Activated T-helper 1 cell treated with anti-CD3 and anti-CD28 coated beads, Interleukin-2, amount 50 U/mL, for 16 hours (primary cell): Measurements from ENCODE around the gene EMC10.
A peak's percentile ranks its signal among the peaks of the same experiment; 100 is the strongest.
"Not testable (repeated sequence)": the region's sequence is repeated elsewhere in the genome, so short reads cannot be mapped to it uniquely, and the experiment has no call there.

Experiments used
- DNase-seq, 2 donors: peaks; one replicate each; pipeline ENCODE4 v3.0.0-alpha.2; 2020; ENCODE audit warnings: low read depth in 1 of 2, low spot score in 1 of 2

Gene EMC10

GRCh38 chr19:50476224-50476906 is at the start of gene EMC10, which contains the start of gene GARIN5A:
TSS of gene EMC10 (plus strand) at chr19:50476507. CDS start at chr19:50476545, 38 bp downstream.
TSS of gene GARIN5A (minus strand) at chr19:50476848. CDS start at chr19:50476388, 460 bp downstream.
- peak; percentile 76 to 88 for DNase-seq

- DNase-seq = no peak
Measured at GRCh38 chr19:50427318-50427925, 48.9 kb upstream of the EMC10 start.

DNA sequence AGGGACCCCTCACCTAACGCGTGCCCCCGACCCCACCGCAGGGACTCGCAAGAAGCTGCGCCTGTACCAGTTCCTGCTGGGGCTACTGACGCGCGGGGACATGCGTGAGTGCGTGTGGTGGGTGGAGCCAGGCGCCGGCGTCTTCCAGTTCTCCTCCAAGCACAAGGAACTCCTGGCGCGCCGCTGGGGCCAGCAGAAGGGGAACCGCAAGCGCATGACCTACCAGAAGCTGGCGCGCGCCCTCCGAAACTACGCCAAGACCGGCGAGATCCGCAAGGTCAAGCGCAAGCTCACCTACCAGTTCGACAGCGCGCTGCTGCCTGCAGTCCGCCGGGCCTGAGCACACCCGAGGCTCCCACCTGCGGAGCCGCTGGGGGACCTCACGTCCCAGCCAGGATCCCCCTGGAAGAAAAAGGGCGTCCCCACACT is 48.3 kb upstream of the EMC10 start:
- DNase-seq = no peak

- no peak for DNase-seq
Measured at GRCh38 chr19:50428772-50429463, 47.4 kb upstream of the EMC10 start.

DNA sequence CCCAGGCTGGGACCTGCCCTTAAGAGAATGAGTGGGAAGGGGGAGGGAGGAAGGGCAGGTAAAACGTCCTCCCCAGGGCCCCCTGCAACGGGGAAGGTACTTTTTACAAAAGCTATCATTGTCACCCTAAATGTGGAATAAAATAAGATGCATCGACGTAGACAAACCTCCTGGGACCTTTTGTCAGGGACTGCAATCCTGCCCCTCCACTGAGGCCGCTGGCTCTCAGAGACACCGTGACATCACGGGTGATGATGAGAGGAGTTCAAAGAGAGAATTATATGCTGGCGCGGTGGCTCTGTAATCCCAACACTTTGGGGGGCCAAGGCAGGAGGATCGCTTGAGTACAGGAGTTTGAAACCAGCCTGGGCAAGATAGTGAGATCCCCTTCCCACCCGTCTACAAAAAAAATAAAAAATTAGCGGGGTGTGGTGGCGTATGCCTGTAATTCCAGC is 45.4 kb upstream of the EMC10 start:
- DNase-seq = no peak

DNA sequence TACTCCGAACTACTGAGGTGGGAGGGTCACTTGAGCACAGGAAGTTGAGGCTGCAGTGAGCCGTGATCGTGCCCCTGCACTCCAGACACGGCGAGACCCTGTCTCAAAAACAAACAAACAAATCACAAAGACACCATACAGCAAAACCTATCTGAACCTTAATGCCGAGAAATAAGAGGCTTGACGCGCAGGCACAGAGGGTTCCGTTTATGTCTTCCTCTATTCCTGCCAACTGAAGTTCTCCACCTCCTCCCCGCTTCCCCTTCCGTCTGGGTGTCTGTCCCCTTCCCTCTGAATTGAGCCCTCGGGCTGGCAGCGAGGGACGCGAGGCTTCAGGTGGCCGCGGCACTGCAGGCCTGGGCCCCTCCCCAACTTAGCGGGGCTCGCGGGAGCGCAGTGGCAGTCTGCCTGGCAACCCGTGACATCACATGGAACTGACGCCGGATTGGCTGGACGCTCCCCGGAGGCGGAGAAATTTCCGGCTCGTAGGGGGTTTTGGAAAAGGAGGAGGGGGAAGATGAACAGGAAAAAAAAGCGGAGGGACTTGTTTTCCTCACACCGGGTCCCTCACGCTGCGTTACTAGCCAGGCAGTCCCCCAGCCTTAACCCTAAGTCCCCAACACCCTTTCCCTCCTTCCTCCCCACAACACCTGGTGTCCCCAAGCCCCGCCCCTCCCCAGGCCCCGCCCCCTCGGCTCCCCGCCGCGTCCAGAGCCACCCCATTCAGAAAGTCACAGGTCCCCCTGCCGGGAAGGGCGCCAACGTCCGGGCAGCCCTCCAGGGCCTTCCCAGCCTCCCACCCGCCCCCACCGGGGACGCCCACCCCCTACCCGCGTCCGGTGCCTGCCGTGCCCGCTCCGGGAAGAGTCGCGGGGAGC is 44.7 kb upstream of the EMC10 start:
- peak; percentile 78 to 79 for DNase-seq

DNA sequence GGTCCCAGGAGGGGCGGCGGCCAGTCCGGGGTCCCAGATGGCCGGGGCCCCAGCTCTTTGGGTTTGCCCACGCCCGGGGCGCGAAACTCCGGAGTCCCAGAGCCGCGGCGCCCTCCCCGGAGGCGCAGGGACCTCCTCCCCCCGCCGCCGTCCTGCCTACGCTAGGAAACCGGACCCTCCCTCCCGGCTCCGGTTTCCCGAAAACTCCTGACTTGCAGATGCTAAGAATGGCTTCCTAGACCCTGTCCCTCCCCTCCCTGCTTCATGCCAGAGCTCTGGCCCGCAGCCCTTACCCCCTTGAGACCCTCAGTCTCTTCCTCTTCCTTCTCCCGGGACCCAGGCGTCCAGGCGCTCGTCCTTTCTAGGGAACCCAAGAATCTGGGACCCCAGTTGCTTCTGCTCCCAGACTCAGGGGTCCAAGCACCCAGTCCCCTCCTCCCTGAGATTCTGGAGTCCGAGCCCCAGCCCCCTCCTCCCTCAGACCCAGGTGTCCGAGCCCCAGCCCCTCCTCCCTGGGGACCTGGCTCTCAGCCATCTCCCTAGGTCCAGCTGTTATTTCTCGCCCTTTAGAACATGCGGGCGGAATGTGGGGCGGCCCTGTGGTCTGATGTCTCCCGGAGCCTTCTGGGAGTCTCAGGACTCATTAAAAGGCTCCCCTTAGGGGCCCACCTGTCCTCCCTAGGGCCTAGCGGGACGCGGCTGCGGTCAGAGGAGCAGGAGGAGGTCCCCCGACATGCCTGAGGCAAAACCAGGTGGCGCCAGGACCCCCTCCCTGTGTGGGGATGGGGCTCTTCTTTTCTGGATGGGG is 43.9 kb upstream of the EMC10 start, which contains the start of gene MYBPC2:
MYBPC2 (plus strand) TSS at position 672 of the 808 bp plus-strand sequence; CDS start at position 734, 62 bp downstream.
- DNase-seq = no peak

DNA sequence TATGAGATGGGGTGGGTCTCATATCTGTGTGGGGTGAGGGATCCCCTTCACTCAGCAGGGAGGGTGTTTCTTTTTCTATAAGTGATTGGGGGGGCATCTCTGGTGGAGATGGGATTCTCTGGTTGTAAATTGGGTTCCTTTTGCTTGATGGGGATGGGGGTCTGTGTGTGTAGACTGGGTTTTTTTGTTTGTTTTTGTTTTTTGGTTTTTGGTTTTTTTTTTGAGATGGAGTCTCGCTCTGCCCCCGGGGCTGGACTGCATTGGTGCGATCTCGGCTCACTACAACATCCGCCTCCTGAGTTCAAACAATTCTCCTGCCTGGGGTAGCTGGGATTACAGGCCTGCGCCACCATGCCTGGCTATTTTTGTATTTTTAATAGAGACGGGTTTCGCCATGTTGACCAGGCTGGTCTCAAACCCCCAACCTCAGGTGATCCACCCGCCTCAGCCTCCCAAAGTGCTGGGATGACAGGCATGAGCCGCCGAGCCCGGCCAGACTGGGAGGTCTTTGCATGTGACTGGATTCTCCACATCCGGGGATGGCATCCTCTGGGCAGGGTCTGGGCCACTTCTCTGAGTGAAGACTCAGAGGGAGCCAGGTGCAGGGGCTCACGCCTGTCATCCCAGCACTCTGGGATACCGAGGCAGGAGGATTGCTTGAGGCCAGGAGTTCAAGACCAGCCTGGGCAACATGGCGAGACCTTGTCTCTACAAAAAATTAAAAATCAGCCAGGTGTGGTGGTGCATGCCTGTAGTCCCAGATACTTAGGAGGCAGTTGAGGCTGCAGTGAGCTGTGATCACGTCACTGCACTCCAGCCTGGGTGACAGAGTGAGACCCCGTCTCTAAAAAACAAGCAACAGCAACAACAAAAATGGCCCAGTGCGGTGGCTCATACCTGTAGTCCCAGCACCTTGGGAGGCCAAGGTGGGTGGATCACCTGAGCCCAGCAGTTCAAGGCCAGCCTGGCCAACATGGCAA is 42.8 kb upstream of the EMC10 start:
- no peak for DNase-seq

DNA sequence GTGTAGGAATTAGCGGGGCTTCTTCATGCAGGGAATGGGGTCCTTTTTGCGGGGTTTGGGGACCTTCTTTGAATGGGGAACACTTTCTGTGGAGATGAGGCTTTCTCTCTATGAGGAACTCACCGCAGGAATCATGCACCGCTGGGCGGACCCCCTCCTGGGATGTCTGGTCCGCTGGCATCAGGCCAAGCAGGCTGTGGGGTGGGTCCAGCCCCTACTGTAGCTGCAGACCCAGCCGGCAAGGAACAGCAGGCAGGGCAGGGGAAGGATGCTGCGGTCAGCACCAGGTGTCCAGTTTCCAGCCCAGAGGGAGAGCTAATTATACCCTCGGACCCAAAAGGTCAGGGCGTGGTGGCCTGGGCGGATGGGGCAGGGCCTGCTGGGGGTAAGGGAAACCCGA is 41.8 kb upstream of the EMC10 start:
- no peak for DNase-seq

- no peak for DNase-seq
Measured at GRCh38 chr19:50435221-50435620, 41.1 kb upstream of the EMC10 start.

DNA sequence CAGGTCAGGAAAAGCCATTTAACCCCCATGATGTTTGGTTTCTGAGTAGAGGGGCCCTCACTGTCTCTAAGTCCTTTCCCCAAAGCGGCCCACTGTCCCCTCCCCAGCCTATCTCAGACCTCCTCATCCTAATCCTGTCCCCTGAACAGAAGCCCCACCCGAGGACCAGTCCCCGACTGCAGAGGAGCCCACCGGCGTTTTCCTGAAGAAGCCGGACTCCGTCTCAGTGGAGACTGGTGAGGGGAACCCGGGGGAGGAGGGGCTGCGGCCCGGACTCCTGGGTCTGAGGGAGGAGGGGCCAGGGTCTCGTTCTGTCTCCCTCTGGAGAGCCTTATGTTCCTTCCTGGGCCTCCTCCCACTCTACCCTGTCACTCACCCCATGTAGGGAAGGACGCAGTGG is 40.7 kb upstream of the EMC10 start:
- no peak for DNase-seq

GRCh38 chr19:50437862-50438449 is 38.4 kb upstream of the EMC10 start:
- no peak for DNase-seq

DNA sequence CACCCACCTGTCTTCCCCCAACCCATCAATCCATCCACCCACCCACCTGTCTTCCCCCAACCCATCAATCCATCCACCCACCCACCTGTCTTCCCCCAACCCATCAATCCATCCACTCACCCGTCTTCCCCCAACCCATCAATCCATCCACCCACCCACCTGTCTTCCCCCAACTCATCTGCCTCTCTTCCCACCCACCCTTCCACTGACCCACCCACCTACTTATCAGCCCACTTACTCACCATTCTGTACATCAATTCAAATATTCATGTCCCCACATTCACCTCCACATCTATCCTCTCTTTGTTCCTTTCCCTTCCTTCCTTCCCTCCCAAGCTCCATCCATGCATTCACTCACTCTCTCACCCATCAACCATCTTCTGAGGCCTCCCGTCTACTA is 37.2 kb upstream of the EMC10 start:
- DNase-seq = not testable (repeated sequence)

- no peak for DNase-seq
Measured at GRCh38 chr19:50444059-50444458, 32.2 kb upstream of the EMC10 start.

DNA sequence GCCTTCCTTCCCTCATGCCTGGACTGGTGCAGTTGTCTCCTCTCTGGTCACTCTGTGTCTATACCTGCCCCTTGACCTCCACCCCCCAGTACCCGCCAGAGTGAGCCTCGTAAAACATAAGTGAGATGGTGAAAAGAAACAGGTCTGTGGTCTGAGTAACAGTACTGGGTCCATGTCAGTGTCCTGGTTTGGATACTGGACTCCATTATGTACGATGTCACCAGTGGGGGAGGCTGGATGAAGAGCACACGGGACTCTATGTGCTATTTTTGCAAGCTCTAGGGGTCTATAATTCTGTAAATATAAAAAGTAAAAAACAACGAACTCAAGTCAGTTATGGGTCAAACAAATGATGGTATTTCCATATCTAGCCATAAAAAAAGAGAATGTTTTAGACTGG is 29.3 kb upstream of the EMC10 start:
- DNase-seq = no peak

DNA sequence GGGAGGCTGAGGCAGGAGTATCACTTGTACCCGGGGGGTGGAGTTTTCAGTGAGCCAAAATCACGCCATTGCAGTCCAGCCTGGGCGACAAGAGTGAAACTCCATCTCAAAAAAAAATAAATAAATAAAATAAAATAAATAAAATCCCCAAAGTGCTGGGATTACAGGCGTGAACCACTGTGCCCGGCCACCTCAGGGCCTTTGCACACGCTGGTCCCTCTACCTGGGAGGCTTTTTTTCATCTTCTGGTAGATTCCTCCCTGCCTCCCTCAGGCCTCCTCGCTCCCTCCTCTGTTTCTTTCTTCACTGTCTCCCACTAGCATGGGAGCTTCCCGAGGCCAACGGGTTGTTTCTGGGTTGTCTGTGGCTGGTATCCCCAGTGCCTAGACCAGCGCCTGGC is 28.6 kb upstream of the EMC10 start:
- no peak for DNase-seq

DNA sequence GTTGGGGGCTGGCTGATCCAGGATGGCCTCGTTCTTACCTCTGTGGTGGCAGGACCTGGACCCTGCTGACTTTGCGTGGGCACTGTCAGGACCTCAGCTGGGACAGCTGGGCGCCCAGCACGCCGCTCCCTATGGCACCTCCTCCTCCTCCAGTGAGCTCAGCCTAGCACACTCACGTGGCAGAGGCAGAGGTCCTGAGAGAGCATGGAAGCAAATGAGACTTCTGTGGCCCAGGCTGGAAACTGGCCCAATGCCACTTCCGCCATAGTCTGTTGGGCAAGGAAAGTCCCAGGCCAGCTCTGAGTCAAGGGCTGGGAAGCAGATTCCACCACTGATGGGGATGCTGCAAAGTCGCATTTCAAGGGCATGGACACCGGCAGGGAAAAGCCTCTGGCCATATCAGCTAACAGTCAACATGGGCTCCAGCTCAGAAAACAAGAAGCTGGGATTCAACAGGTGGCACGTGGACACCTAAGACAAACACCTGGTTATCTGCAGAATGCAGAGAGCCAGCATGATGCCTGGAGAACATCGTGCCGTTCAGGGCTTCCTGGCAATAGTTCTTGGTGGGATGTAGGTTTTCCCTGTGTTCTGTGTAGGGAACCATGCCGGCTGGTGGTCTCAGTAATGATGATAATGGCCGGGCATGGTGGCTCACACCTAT is 26.9 kb upstream of the EMC10 start:
- DNase-seq = no peak
